ENCODE results near the gene ZNF275.

DNA sequence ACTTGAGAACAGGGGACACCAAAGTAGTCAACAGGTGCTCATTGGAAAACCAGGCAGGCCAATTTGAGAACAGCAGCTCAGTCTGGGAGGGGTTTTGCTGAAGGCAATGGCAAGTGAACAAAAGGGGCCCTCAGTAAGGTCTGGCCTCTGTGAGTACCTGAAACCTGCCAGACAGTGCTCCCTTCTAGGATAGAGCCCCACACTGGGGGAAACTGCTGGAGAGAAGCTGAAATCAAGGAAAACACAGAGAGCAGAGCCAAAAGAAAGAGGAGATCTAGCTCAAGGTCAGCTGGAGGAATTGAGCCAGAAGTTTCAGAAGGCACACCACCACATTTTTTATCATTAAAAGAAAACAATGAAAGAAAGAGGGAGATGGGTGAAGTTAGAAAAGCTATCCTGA lies 39.0 kb downstream of the ZNF275 start:
- TF ChIP-seq, protein P1, sequence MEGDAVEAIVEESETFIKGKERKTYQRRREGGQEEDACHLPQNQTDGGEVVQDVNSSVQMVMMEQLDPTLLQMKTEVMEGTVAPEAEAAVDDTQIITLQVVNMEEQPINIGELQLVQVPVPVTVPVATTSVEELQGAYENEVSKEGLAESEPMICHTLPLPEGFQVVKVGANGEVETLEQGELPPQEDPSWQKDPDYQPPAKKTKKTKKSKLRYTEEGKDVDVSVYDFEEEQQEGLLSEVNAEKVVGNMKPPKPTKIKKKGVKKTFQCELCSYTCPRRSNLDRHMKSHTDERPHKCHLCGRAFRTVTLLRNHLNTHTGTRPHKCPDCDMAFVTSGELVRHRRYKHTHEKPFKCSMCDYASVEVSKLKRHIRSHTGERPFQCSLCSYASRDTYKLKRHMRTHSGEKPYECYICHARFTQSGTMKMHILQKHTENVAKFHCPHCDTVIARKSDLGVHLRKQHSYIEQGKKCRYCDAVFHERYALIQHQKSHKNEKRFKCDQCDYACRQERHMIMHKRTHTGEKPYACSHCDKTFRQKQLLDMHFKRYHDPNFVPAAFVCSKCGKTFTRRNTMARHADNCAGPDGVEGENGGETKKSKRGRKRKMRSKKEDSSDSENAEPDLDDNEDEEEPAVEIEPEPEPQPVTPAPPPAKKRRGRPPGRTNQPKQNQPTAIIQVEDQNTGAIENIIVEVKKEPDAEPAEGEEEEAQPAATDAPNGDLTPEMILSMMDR (conservative IDR thresholded peaks at IDR 0.05; ENCODE audit: low read depth, low read length): no peak
- TF ChIP-seq EZH2 (IDR thresholded peaks at IDR 0.05; ENCODE audit: borderline replicate concordance, low read depth, low read length, poor library complexity, severe bottlenecking): no peak
